GM23338 (cell line): ENCODE data around the gene NDRG2. TPM values are rescaled to one million over a fixed set of nuclear protein-coding genes. Genes with fewer than 3 reads are reported as not detected.

ENCODE experiments used
- ATAC-seq: fragments of 200-7000 bp; cut with Tn5 transposase; 3 replicates; pipeline ENCODE4 v1.9.1; 2020
- DNase-seq: peaks from one replicate; pipeline ENCODE4 v3.0.0-alpha.2; 2015; ENCODE audit warnings: low spot score
- H2AFZ ChIP-seq: fragments of 200-600 bp; sonication (generic); 2 replicates; pipeline ENCODE4 v1.8.0; 2016; ENCODE audit warnings: antibody characterized with exemption, mild to moderate bottlenecking, moderate library complexity
- H3F3A ChIP-seq: fragments of 200-600 bp; sonication (generic); replicated peaks from 2 replicates; pipeline ENCODE4 v1.8.0; 2017; ENCODE audit warnings: antibody characterized with exemption, mixed run types, low read depth
- H3K27ac ChIP-seq: fragments of 200-600 bp; sonication (generic); 2 replicates; pipeline ENCODE4 v1.6.1; 2016; ENCODE audit warnings: low read depth
- H3K27me3 ChIP-seq: fragments of 200-600 bp; sonication (generic); 2 replicates; pipeline ENCODE4 v1.8.0; 2016; ENCODE audit warnings: mild to moderate bottlenecking, mixed run types, moderate library complexity; ENCODE audit not compliant: insufficient read depth
- H3K36me3 ChIP-seq: fragments of 200-600 bp; sonication (generic); 2 replicates; pipeline ENCODE4 v1.8.0; 2016; ENCODE audit warnings: mild to moderate bottlenecking; ENCODE audit not compliant: insufficient read depth
- H3K4me1 ChIP-seq: fragments of 200-600 bp; sonication (generic); 2 replicates; pipeline ENCODE4 v1.8.0; 2016; ENCODE audit warnings: mild to moderate bottlenecking, moderate library complexity; ENCODE audit not compliant: insufficient read depth
- H3K4me2 ChIP-seq: fragments of 200-600 bp; sonication (generic); 2 replicates; pipeline ENCODE4 v1.7.1; 2017; ENCODE audit warnings: mixed run types
- H3K4me3 ChIP-seq: fragments of 200-600 bp; sonication (generic); 2 replicates; pipeline ENCODE4 v1.6.1; 2016; ENCODE audit warnings: mixed run types
- H3K79me2 ChIP-seq: fragments of 200-600 bp; sonication (generic); replicated peaks from 2 replicates; pipeline ENCODE4 v1.8.0; 2017; ENCODE audit warnings: mild to moderate bottlenecking; ENCODE audit not compliant: insufficient read depth
- H3K9me2 ChIP-seq: fragments of 200-600 bp; sonication (generic); 2 replicates; pipeline ENCODE4 v1.8.0; 2017; ENCODE audit not compliant: insufficient read depth
- H4K20me1 ChIP-seq: fragments of 200-600 bp; sonication (generic); replicated peaks from 2 replicates; pipeline ENCODE4 v1.8.0; 2017; ENCODE audit warnings: mild to moderate bottlenecking; ENCODE audit not compliant: insufficient read depth
- H3K27ac Mint-ChIP-seq: 2 replicates; pipeline ENCODE4 v1.8.0; 2020; ENCODE audit warnings: inconsistent platforms, mild to moderate bottlenecking, moderate library complexity, mixed read lengths
- H3K27me3 Mint-ChIP-seq: 3 replicates; pipeline ENCODE4 v1.8.0; 2022; ENCODE audit warnings: low read depth, mild to moderate bottlenecking, moderate library complexity, mixed read lengths, inconsistent platforms; ENCODE audit not compliant: insufficient read depth, poor library complexity
- H3K36me3 Mint-ChIP-seq: 3 replicates; pipeline ENCODE4 v1.8.0; 2021; ENCODE audit warnings: low read depth, mild to moderate bottlenecking, inconsistent platforms, moderate library complexity, mixed read lengths
- H3K4me1 Mint-ChIP-seq: 3 replicates; pipeline ENCODE4 v1.8.0; 2020; ENCODE audit warnings: mild to moderate bottlenecking, inconsistent platforms, mixed read lengths
- H3K4me3 Mint-ChIP-seq: 3 replicates; pipeline ENCODE4 v1.8.0; 2021; ENCODE audit warnings: moderate library complexity, mild to moderate bottlenecking, inconsistent platforms, mixed read lengths
- H3K9me3 Mint-ChIP-seq: 3 replicates; pipeline ENCODE4 v1.8.0; 2020; ENCODE audit warnings: moderate library complexity, mild to moderate bottlenecking, inconsistent platforms, mixed read lengths
- CTCF ChIP-seq, 2 experiments: fragments of 200-600 bp in 1 of 2; sonication (generic) in 1 of 2; conservative IDR thresholded peaks; 2 replicates each; pipeline versions ENCODE4 v1.5.1 to v1.6.1; 2016 to 2017; ENCODE audit warnings: antibody characterized with exemption in 2 of 2, low read depth in 2 of 2, mild to moderate bottlenecking in 2 of 2, moderate library complexity in 1 of 2
- JUNB ChIP-seq: IDR thresholded peaks from one replicate; pipeline ENCODE4 v1.6.1; 2016; ENCODE audit warnings: antibody characterized with exemption; ENCODE audit not compliant: unreplicated experiment
- NANOG ChIP-seq: IDR thresholded peaks from 2 replicates; pipeline ENCODE4 v1.6.1; 2016; ENCODE audit warnings: antibody characterized with exemption, borderline replicate concordance
- POLR2AphosphoS5 ChIP-seq: IDR thresholded peaks from 2 replicates; pipeline ENCODE4 v1.6.1; 2016; ENCODE audit warnings: antibody characterized with exemption, low read depth
- ZNF462 ChIP-seq: fragments of 250-450 bp; sonication (Bioruptor Pico); IDR thresholded peaks from 2 replicates; pipeline ENCODE4 v1.5.0; 2020; ENCODE audit warnings: mild to moderate bottlenecking, moderate library complexity
- polyA plus RNA-seq: library from polyadenylated mRNA; unstranded; fragments of >200 nt; fragmentation: Nextera tagmentation; extraction: Ambion mirVana; gene quantifications from 2 replicates; pipeline ENCODE4 v1.2.1, GENCODE V29; 2016
- total RNA-seq: library from RNA; depleted of rRNA; stranded (reverse); fragments of >200 nt; shearing (Covaris generic); gene quantifications from 2 replicates; pipeline ENCODE4 v1.2.3, GENCODE V29; 2014
- TF ChIP-seq, protein P1 (sequence below): IDR thresholded peaks from one replicate; pipeline ENCODE4 v1.6.1; 2018; ENCODE audit warnings: antibody characterized with exemption; ENCODE audit not compliant: unreplicated experiment
- TF ChIP-seq, protein P2 (sequence below): IDR thresholded peaks from 2 replicates; pipeline ENCODE4 v1.6.1; 2016; ENCODE audit warnings: antibody characterized with exemption

The NDRG2 gene
- total and polyA plus RNA-seq, 2 experiments from 2014 or later: 8.8 to 20.6 TPM

- Mint-ChIP-seq H3K9me3 (no peaks in the 10 kb centered on the region; the same call in 2 of the 3 replicates), H3K27me3 (peaks cover 16% of the 10 kb centered on the region)
These were observed 15.6 kb upstream of the NDRG2 start for GRCh38 chr14:21040370-21040925.

More at GRCh38 chr14:21040370-21040925, 15.6 kb upstream of the NDRG2 start:
- no peaks in the 10 kb centered on the region for H3K79me2 ChIP-seq
- DNase-seq (no peak), ATAC-seq (no peak; the same call in 1 of the 3 replicates)
- H3K27ac ChIP-seq: no peak overlapping the region
- Mint-ChIP-seq H3K36me3 (no peaks in the 10 kb centered on the region; the same call in 2 of the 3 replicates), H3K4me3 (no peak overlapping the region; the same call in 2 of the 3 replicates), H3K4me1 (peaks cover 26% of the 10 kb centered on the region), H3K27ac (no peak overlapping the region)
- no peaks in the 10 kb centered on the region for H3K9me2 ChIP-seq
- TF ChIP-seq, protein P1, sequence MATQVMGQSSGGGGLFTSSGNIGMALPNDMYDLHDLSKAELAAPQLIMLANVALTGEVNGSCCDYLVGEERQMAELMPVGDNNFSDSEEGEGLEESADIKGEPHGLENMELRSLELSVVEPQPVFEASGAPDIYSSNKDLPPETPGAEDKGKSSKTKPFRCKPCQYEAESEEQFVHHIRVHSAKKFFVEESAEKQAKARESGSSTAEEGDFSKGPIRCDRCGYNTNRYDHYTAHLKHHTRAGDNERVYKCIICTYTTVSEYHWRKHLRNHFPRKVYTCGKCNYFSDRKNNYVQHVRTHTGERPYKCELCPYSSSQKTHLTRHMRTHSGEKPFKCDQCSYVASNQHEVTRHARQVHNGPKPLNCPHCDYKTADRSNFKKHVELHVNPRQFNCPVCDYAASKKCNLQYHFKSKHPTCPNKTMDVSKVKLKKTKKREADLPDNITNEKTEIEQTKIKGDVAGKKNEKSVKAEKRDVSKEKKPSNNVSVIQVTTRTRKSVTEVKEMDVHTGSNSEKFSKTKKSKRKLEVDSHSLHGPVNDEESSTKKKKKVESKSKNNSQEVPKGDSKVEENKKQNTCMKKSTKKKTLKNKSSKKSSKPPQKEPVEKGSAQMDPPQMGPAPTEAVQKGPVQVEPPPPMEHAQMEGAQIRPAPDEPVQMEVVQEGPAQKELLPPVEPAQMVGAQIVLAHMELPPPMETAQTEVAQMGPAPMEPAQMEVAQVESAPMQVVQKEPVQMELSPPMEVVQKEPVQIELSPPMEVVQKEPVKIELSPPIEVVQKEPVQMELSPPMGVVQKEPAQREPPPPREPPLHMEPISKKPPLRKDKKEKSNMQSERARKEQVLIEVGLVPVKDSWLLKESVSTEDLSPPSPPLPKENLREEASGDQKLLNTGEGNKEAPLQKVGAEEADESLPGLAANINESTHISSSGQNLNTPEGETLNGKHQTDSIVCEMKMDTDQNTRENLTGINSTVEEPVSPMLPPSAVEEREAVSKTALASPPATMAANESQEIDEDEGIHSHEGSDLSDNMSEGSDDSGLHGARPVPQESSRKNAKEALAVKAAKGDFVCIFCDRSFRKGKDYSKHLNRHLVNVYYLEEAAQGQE: no peak
- TF ChIP-seq ZNF462: no peak
- no peak for TF ChIP-seq CTCF (conservative IDR thresholded peaks at IDR 0.05; ENCODE audit: low read depth in 2 of 2)
- TF ChIP-seq POLR2AphosphoS5: no peak
- TF ChIP-seq, protein P2, sequence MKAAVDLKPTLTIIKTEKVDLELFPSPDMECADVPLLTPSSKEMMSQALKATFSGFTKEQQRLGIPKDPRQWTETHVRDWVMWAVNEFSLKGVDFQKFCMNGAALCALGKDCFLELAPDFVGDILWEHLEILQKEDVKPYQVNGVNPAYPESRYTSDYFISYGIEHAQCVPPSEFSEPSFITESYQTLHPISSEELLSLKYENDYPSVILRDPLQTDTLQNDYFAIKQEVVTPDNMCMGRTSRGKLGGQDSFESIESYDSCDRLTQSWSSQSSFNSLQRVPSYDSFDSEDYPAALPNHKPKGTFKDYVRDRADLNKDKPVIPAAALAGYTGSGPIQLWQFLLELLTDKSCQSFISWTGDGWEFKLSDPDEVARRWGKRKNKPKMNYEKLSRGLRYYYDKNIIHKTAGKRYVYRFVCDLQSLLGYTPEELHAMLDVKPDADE: no peak
- no peak for TF ChIP-seq JUNB
- no peak for TF ChIP-seq NANOG
- no peaks in the 10 kb centered on the region for H3F3A ChIP-seq
- no peaks in the 10 kb centered on the region for H3K36me3 ChIP-seq
- no peaks in the 10 kb centered on the region for H4K20me1 ChIP-seq
- no peak overlapping the region for H3K4me3 ChIP-seq
- no peak overlapping the region for H3K4me2 ChIP-seq
- H3K27me3 ChIP-seq: no peaks in the 10 kb centered on the region
- H2AFZ ChIP-seq: no peak overlapping the region
- peaks cover 10% of the 10 kb centered on the region for H3K4me1 ChIP-seq
